Measurements from ENCODE around the gene ADGB.

GRCh38 chr6:146664871-146665360 is 66.1 kb downstream of the ADGB start:
- TF ChIP-seq CTCF (IDR thresholded peaks at IDR 0.05) = no peak
- TF ChIP-seq POLR2A (IDR thresholded peaks at IDR 0.05) = no peak

All from right lobe of liver (tissue), 4 donors.